AG04450 (cell line): ENCODE data around the gene SART3. TPM values are rescaled to one million over a fixed set of nuclear protein-coding genes. Genes with fewer than 3 reads are reported as not detected.

ENCODE experiments used
- CTCF ChIA-PET: fragments of 300-600, 350-600 bp; formaldehyde crosslinking; extraction: SDS; loops from one replicate; lab custom pipeline; 2022; ENCODE audit warnings: antibody characterized with exemption, inconsistent platforms; lab: Charles Lee
- POLR2A ChIA-PET: fragments of 350-600 bp; formaldehyde crosslinking; extraction: SDS; loops from one replicate; lab custom pipeline; 2021; ENCODE audit warnings: antibody characterized with exemption, inconsistent platforms; lab: Yijun Ruan, JAX
- DNase-seq: peaks from one replicate; pipeline ENCODE4 v3.0.0-alpha.2; 2011; ENCODE audit warnings: low read depth, low spot score
- H3K27ac ChIP-seq: one replicate; pipeline ENCODE4 v1.5.1; 2012; ENCODE audit warnings: low read depth, low read length, control low read depth
- H3K27me3 ChIP-seq: one replicate; pipeline ENCODE4 v1.6.0; 2012; ENCODE audit warnings: low read length; ENCODE audit not compliant: control insufficient read depth, insufficient read depth
- H3K4me3 ChIP-seq: 2 replicates; pipeline ENCODE4 v1.5.1; 2011; ENCODE audit warnings: mild to moderate bottlenecking, low read depth, low read length, control low read depth
- H3K9me3 ChIP-seq: 2 replicates; pipeline ENCODE4 v1.5.1; 2012; ENCODE audit warnings: low read length; ENCODE audit not compliant: control insufficient read depth, insufficient read depth
- CTCF ChIP-seq: IDR thresholded peaks from 2 replicates; pipeline ENCODE4 v1.5.1; 2011; ENCODE audit warnings: low read depth, low read length, control low read depth, inconsistent platforms
- polyA plus RNA-seq: library from polyadenylated mRNA; depleted of rRNA; stranded (reverse); fragments of >200 nt; gene quantifications from 2 replicates; pipeline ENCODE4 v1.2.3, GENCODE V29; 2011

The SART3 gene
- polyA plus RNA-seq, 1 experiment: 23.9 TPM

DNA sequence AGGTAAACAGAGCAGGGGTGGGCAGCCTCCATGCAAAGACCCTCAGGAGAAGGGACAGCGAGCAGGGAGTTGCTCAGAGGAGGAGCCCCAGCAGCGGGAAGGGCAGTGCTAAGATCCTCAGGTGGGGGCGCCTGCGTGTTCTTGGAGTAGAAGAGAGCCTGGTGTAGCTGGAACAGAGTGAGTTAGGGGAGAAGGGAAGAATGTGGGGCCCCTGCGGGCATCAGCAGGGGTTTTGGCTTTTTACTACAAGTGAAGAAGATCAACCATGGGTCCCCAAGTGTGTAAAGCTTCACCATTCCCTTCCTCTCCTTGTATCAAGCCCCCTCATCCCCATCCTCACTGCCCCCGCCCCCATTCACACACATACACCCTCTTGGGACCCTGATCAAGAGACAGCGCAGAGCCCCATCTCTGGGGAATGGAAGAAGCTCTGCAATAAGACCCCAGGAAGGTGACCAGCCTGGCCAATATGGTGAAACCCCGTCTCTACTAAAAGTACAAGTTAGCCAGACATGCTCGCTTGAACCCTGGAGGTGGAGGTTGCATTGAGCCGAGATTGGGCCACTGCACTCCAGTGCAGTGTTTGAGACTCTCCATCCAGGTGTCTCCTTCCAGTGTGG lies 47.1 kb upstream of the SART3 start:
- Histone ChIP-seq H3K27me3 (no peaks in the 10 kb centered on the region), H3K4me3 (no peak overlapping the region), H3K27ac (no peak overlapping the region), H3K9me3 (no peaks in the 10 kb centered on the region; the same call in 1 of the 2 replicates)
- no peak for TF ChIP-seq CTCF
- DNase-seq: no peak
- CTCF ChIA-PET: interaction anchor here (1.0 to 3.7 kb wide), 3 partner anchors 9 to 44 kb away, joined by 3 to 12 read pairs (median 9); no protein-coding TSS in a partner anchor
- POLR2A ChIA-PET: no interaction called here

DNA sequence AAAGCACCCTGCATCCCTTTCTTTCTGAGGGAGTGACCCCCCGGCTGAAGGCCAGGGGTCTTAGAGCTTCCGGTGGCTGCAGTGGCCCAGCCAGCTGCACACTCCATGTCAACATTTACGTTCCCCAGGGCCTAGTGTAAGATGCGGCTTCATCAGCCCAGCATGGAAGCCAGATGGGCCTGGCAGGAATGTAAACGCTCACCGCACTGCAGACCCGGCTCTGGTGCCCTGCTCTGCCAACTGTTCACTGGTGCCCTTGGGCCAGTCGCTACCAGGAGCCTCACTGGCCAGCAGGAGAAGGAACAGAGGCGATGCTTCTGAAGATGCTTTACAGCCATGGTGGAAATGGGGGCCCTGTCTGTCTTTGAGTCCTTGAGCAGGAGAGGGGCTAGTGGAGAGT lies 45.5 kb upstream of the SART3 start:
- ChIA-PET CTCF (interaction anchor here (0.8 to 3.7 kb wide), 3 partner anchors 12 to 42 kb away, joined by 4 to 12 read pairs (median 9); no protein-coding TSS in a partner anchor), POLR2A (no interaction called here)
- no peak overlapping the region for H3K4me3 ChIP-seq
- TF ChIP-seq CTCF: no peak
- DNase-seq: no peak
- H3K27me3 ChIP-seq: no peaks in the 10 kb centered on the region
- no peaks in the 10 kb centered on the region; the same call in 1 of the 2 replicates for H3K9me3 ChIP-seq
- no peak overlapping the region for H3K27ac ChIP-seq

GRCh38 chr12:108605690-108606406 lies 44.9 kb upstream of the SART3 start:
- no peak overlapping the region for H3K4me3 ChIP-seq
- DNase-seq: no peak
- H3K9me3 ChIP-seq: no peaks in the 10 kb centered on the region; the same call in 1 of the 2 replicates
- ChIA-PET POLR2A (no interaction called here), CTCF (interaction anchor here (0.8 to 3.7 kb wide), 4 partner anchors 12 to 42 kb away, joined by 4 to 12 read pairs (median 9); no protein-coding TSS in a partner anchor)
- H3K27me3 ChIP-seq: no peaks in the 10 kb centered on the region
- no peak for TF ChIP-seq CTCF
- H3K27ac ChIP-seq: no peak overlapping the region

- Histone ChIP-seq H3K27ac (no peak overlapping the region), H3K9me3 (no peaks in the 10 kb centered on the region; the same call in 1 of the 2 replicates), H3K4me3 (no peak overlapping the region), H3K27me3 (no peaks in the 10 kb centered on the region)
- no peak for TF ChIP-seq CTCF
- CTCF ChIA-PET: interaction anchor here (1.1 to 1.6 kb wide), 2 partner anchors 13 to 41 kb away, joined by 5 to 9 read pairs; no protein-coding TSS in a partner anchor
- no peak for DNase-seq
- POLR2A ChIA-PET: no interaction called here
Measured at GRCh38 chr12:108605000-108605689, 44.2 kb upstream of the SART3 start.
